Spleen (tissue), 7 donors: ENCODE measurements around the gene PLAC9.

Source experiments
- POLR2A ChIP-seq, 3 donors: fragments of 450-650 bp; IDR thresholded peaks; one replicate each; pipeline ENCODE4 v1.5.1; 2017; ENCODE audit warnings: antibody characterized with exemption in 3 of 3, mild to moderate bottlenecking in 1 of 3
- POLR2AphosphoS5 ChIP-seq, 3 donors: sonication (generic); formaldehyde crosslinking; IDR thresholded peaks; one replicate each; pipeline ENCODE4 v1.5.1; 2017; ENCODE audit warnings: antibody characterized with exemption in 3 of 3
- TF ChIP-seq, protein P1 (sequence below), 11 experiments: fragments of 200-600 bp in 7 of 11; fragments of 450-650 bp in 4 of 11; sonication (generic) in 4 of 11; IDR thresholded peaks in 8 of 11; conservative IDR thresholded peaks in 3 of 11; 1 replicate in 7 of 11; 2 replicates in 4 of 11; pipeline versions ENCODE4 v1.4.0 to v1.8.0; 2016 to 2021; ENCODE audit warnings: antibody characterized with exemption in 11 of 11, inconsistent platforms in 4 of 11, mild to moderate bottlenecking in 1 of 11
- donor health status: DM: no; HTN: no; CAD: no; lungs with moderate emphysema.
- donor health status: DM: no; HTN: no; CAD: no.
- donor health status: DM: no; HTN: no; CAD: no.

- TF ChIP-seq POLR2A (IDR thresholded peaks at IDR 0.05) (no peak), POLR2AphosphoS5 (IDR thresholded peaks at IDR 0.05) (no peak)
- TF ChIP-seq, protein P1, sequence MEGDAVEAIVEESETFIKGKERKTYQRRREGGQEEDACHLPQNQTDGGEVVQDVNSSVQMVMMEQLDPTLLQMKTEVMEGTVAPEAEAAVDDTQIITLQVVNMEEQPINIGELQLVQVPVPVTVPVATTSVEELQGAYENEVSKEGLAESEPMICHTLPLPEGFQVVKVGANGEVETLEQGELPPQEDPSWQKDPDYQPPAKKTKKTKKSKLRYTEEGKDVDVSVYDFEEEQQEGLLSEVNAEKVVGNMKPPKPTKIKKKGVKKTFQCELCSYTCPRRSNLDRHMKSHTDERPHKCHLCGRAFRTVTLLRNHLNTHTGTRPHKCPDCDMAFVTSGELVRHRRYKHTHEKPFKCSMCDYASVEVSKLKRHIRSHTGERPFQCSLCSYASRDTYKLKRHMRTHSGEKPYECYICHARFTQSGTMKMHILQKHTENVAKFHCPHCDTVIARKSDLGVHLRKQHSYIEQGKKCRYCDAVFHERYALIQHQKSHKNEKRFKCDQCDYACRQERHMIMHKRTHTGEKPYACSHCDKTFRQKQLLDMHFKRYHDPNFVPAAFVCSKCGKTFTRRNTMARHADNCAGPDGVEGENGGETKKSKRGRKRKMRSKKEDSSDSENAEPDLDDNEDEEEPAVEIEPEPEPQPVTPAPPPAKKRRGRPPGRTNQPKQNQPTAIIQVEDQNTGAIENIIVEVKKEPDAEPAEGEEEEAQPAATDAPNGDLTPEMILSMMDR (IDR thresholded peaks at IDR 0.05 in 8 of 11, conservative IDR thresholded peaks at IDR 0.05 in 3 of 11) = no peak
These were observed 9.3 kb downstream of the PLAC9 start for GRCh38 chr10:80141696-80142460.
